ENCODE results near the gene MFAP3.

Gene MFAP3

DNA sequence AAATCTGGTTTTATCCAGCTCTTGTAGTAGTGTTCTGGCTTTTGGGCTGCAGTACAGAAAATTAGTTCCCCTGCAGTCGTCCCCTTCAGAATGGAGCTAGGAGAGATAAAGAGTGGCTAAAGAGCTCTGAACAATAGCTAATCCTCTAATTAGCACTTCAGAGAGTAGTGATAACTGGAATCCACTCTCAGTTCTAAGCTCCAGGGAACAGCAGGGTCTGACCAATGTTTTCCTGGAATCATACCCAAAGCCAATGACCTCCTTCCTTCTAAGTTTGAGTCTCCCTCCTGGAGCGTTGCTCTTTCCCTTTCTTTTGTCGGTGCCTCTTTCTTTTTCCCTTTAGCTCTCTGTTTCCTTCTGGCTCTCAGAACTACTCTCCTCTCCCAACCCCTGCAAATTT, 47.4 kb downstream of the MFAP3 start:
- no peak overlapping the region for H3K4me3 ChIP-seq (ENCODE audit: control insufficient read depth, low read depth, low read length)
- TF ChIP-seq, protein P1, sequence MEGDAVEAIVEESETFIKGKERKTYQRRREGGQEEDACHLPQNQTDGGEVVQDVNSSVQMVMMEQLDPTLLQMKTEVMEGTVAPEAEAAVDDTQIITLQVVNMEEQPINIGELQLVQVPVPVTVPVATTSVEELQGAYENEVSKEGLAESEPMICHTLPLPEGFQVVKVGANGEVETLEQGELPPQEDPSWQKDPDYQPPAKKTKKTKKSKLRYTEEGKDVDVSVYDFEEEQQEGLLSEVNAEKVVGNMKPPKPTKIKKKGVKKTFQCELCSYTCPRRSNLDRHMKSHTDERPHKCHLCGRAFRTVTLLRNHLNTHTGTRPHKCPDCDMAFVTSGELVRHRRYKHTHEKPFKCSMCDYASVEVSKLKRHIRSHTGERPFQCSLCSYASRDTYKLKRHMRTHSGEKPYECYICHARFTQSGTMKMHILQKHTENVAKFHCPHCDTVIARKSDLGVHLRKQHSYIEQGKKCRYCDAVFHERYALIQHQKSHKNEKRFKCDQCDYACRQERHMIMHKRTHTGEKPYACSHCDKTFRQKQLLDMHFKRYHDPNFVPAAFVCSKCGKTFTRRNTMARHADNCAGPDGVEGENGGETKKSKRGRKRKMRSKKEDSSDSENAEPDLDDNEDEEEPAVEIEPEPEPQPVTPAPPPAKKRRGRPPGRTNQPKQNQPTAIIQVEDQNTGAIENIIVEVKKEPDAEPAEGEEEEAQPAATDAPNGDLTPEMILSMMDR (conservative IDR thresholded peaks at IDR 0.05; ENCODE audit: control insufficient read depth, insufficient read depth, low read depth, low read length), result no peak
- no peak for DNase-seq (ENCODE audit: low read depth)

DNA sequence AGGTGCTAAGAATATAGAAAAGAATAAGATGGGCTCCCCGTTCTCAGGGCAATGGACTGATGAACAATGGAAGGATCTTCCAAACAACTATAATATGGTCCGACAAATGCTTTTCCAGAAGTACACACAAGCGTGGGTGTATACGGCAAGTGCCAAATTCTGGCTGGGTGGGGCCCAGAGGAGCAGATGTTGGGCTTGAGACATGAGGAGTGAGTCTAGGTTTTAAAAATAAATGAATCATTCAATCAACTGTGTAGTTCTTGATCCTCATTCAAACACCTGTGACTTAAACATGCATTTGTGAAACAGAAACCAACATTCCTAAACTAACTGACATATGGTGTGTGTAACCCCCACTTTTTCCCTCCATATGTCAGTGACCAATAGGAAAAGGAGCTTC, 47.9 kb downstream of the MFAP3 start:
- DNase-seq (ENCODE audit: low read depth), result peak; percentile 74
- TF ChIP-seq, protein P1 (conservative IDR thresholded peaks at IDR 0.05; ENCODE audit: control insufficient read depth, insufficient read depth, low read depth, low read length), result no peak
- H3K4me3 ChIP-seq (ENCODE audit: control insufficient read depth, low read depth, low read length), result no peak overlapping the region

DNA sequence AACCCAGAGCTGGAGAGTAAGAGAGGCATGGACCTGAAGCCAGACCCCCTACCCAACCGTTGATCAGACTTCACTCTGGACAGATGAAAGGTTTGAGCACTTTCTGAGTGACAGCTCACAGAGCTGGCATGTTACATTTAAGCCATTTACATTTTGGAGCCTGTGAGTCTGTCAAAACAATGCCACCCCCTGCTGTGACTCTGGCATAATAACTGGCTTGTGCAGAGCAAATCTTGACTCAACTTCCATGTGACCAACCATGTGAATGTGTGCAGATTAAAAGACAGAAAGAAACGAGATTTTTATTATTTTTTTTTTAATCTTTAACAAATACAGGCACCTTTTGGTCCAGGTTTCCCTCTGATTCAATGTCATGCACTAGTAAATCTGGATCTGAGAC, 48.5 kb downstream of the MFAP3 start:
- no peak overlapping the region for H3K4me3 ChIP-seq (ENCODE audit: control insufficient read depth, low read depth, low read length)
- TF ChIP-seq, protein P1 (conservative IDR thresholded peaks at IDR 0.05; ENCODE audit: control insufficient read depth, insufficient read depth, low read depth, low read length), result no peak
- peak; percentile 26 for DNase-seq (ENCODE audit: low read depth)

DNA sequence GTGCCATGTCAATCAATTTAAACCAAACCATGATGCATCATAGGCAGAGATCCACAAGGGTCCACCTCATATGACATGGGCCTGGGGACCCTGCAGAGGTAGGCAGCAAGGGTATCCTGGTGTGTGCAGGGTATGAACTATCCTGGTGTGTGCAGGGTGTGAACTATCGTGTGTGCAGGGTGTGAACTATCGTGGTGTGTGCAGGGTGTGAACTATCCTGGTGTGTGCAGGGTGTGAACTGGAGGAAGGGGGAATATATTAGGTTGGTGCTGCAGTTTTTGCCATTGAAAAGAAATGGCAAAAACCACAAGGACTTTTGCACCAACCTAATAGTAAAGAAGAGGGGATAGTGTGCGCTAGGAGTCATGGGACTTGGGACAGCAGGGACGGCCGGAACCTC, 50.0 kb downstream of the MFAP3 start:
- no peak overlapping the region for H3K4me3 ChIP-seq (ENCODE audit: control insufficient read depth, low read depth, low read length)
- DNase-seq (ENCODE audit: low read depth), result no peak
- TF ChIP-seq, protein P1 (conservative IDR thresholded peaks at IDR 0.05; ENCODE audit: control insufficient read depth, insufficient read depth, low read depth, low read length), result no peak

DNA sequence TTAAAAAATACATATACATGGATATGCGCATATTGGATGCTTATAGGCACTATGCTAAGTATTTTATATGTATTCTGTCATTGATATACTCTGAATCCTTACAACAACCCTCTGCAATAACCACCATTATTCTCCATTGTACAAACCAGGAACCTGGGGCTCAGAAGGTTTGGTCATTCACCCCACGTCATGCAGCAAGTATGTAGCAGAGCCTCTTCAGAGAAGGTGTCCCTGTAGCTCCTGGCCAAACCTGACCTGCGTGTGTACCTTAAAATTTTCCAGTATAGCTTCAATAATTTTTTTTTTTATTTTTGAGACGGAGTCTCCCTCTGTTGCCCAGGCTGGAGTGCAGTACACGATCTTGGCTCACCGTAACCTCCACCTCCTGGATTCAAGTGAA, 51.9 kb downstream of the MFAP3 start:
- DNase-seq (ENCODE audit: low read depth), result no peak
- H3K4me3 ChIP-seq (ENCODE audit: control insufficient read depth, low read depth, low read length), result no peak overlapping the region
- TF ChIP-seq, protein P1 (conservative IDR thresholded peaks at IDR 0.05; ENCODE audit: control insufficient read depth, insufficient read depth, low read depth, low read length), result no peak

DNA sequence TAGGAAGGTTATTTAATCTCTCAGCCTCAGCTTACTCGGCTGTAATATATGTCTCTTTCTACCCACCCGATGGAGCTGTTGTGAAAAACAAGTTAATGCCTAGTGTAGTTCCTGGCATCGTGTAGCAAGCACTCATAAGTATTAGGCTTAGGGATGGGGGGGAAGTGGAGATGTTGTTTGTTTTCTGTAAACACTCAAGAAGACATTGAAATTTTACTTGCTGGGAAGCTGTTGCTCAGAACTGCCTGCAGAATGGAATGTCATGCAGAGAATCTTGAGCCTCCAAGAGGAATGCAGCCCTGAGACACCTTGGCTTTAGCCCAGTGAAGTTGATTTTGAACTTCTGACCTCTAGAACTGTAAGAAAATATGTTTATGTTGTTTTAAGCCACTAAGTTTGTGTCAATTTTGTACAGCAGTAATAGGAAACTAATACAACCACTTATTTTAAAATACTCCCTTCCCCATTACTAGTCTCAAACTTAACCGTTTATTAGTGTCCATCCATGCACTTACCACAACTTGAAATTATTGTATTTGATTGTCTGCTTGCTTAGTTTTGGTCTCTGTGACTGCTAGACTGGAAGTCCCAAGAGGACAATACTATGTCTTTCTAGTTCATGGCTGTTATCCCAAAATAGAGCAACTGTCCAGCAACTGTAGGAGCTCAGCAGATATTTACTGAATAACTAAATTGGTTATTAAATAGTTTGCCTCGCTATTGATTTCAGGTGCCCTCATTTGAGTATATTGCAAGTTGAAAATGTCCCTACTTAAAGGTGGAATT, 53.8 kb downstream of the MFAP3 start:
- DNase-seq (ENCODE audit: low read depth), result no peak
- no peak overlapping the region for H3K4me3 ChIP-seq (ENCODE audit: control insufficient read depth, low read depth, low read length)
- TF ChIP-seq, protein P1 (conservative IDR thresholded peaks at IDR 0.05; ENCODE audit: control insufficient read depth, insufficient read depth, low read depth, low read length), result no peak

Data from fibroblast of mammary gland (primary cell).